HG03196 (cell line): ENCODE results near the gene CACNB2.

Source experiments
- ATAC-seq: cut with Tn5 transposase; IDR thresholded peaks from one replicate; pipeline ENCODE4 v1.9.1; 2021; ENCODE audit not compliant: unreplicated experiment

CACNB2 gene

GRCh38 chr10:18224626-18225445 is 84.6 kb downstream of the CACNB2 start:
- ATAC-seq: no peak

- no peak for ATAC-seq
These were observed 86.1 kb downstream of the CACNB2 start for GRCh38 chr10:18226336-18226735.

- ATAC-seq: no peak
These were observed 89.6 kb downstream of the CACNB2 start for GRCh38 chr10:18229826-18230225.

- no peak for ATAC-seq
These were observed 90.6 kb downstream of the CACNB2 start for GRCh38 chr10:18230794-18231193.

DNA sequence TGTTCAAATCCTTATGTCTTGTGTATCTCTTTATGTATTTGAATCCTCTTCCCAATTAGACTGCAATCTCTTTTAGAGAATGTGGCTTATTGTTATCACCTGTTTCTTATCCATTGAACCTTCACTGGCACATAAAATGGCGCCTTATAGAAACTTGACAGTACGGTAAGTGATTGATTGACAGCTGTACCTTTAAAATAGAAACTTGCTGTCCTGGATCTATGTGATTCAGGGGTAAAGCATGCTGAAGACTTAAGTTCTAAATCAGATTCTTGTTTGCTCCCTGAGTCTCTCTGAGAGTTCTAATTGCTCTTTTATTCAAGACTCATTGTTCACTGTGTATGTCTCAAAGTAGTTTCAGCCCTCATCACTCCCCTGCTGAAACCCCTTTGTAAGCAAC is 91.3 kb downstream of the CACNB2 start:
- ATAC-seq: no peak

GRCh38 chr10:18233775-18234174 is 93.6 kb downstream of the CACNB2 start:
- ATAC-seq: no peak

GRCh38 chr10:18235477-18235876 is 95.3 kb downstream of the CACNB2 start:
- no peak for ATAC-seq

- no peak for ATAC-seq
These were observed 96.5 kb downstream of the CACNB2 start for GRCh38 chr10:18236756-18237155.

DNA sequence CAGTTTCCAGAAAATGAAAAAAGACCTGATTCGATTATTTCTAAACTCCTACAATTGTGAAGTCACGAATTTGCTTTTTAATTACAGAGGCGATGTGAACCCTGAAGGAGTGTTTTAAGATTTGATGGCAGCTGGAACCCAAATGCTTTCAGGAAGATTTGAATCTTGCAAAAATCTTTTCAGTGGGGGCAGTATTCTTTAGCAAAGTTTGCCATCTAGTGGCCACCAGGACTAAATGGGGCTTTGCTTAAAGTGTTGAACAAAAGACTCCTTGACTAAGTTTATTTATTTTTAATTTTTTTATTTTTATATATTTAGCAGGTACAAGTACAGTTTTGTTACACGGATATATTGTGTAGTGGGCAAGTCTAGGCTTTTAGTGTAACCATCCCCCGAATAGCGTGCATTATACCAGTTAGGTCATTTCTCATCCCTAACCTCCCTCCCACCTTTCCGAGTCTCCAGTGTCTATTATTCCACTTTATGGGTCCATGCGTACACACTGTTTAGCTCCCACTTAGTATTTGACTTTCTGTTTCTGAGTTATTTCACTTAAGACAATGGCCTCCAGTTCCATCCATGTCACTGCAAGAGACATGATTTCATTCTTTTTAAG is 98.8 kb downstream of the CACNB2 start:
- ATAC-seq: no peak

DNA sequence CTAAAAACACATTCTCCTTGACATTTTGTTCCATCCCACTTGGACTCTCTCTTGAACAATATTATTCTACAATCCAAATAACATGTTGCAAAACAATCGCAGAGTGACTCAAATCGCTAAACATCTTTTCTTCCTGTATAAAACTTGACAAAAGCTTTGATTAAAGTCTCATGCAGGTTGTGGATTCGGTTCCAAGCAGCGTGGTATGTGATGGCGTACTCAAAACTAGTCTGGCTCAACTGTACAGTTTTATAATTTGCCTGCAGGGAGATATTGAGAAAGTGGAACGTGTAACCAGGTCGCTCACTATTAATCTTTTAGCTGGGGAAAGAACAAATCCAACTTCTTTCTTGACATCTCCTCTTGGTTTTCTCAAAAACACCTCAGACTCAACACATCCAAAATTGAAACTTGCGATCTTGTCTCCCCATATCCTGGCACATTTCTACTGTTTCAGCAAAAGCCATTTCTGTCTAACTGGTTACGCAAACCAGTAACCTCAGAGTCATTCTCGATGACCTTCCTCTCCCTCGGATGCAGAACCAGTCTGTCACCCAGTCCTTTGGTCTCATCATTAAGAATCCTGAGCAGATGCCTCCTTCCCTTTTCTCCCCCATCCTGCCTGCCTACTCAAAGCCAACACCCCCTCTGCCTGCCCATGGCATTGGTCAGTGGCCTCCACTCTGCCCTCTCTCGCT is 100.1 kb downstream of the CACNB2 start:
- no peak for ATAC-seq

DNA sequence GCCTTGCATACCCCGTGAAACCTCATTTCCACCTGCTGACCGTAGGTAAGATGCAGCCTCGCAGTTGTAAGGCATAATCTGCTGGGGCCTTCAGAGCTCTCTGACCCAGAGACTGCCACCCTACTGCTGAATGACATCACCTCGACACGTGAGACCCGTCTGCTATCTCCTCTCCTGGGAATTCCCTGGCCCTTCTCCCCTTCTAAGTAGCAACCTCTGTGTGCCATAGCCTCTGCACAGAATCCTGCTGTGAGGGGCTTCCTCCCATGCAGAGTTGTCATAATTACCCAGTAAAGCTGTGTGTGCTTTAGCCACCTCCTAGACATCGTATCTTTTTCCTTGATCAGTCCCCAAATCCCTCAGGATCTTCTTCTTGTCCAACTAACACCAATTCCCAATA is 106.7 kb downstream of the CACNB2 start:
- no peak for ATAC-seq

DNA sequence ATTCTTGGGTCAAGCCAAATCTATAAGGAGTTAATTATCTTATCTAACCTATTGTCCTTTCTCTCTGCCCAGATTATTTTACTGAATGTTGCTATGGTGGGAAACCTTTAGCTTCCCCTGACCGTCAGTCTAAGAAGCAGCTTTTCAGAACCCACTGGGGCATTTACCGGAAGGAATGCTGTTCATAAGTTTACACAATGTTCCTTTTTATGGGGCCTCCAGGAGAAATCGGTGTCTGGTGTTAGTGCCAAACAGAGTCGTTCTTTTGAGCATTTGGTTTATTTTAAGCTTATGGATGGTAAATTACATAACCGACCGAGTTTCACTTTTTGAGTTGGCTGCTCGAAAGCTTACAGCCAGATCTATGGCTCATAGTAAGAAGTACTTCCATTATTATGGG is 111.9 kb downstream of the CACNB2 start:
- ATAC-seq: no peak

GRCh38 chr10:18254086-18254485 is 113.9 kb downstream of the CACNB2 start:
- ATAC-seq: no peak

GRCh38 chr10:18254692-18255091 is 114.5 kb downstream of the CACNB2 start:
- no peak for ATAC-seq

GRCh38 chr10:18260310-18260922 is 120.2 kb downstream of the CACNB2 start:
- no peak for ATAC-seq

GRCh38 chr10:18261063-18261610 is 120.9 kb downstream of the CACNB2 start:
- ATAC-seq: no peak

GRCh38 chr10:18261768-18262231 is 121.6 kb downstream of the CACNB2 start:
- no peak for ATAC-seq

DNA sequence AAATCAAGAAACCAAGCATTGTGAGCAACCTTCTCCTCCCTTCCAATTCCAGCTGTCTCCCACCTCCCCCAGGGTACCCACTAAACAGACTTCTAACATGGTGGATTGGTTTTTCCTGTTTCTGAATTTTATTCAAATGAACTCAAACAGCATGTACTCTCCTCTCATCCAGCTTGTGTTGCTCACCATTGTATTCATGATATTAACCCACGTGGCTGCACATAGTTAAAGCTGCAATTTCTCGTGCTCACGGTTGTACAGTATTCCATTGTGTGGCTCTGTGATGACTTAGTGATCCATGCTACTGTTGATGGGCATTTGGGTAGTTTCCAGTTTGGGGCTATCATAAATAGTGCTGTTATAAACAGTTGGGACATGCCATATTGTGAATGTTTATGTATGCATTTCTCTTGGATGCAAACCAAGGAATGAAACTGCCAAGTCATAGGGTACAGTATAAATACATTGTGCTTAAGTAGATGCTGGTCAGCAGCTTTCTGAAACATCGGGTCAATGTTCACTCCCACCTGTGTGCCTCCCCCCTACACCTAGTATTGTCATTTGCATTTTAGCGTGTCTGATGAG is 124.3 kb downstream of the CACNB2 start:
- no peak for ATAC-seq

DNA sequence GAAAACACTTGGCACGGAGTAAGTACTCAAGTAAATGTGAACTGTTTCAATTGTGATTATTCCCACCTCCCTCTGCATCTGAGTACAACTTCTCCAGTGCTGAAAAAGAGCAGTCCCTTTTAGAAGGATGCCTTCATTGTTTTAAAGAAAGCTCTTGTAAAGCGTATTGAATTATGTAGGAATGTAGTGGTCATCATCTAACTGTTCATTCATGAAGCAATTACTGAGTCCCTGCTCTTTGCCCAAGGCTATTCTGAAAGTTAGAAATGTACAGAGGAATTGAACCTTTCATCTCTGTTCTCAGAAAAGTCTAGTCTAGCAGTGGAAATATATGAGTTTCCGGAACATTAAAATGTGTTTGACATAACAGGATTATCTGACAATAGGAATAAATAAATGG is 127.8 kb downstream of the CACNB2 start:
- ATAC-seq: no peak

DNA sequence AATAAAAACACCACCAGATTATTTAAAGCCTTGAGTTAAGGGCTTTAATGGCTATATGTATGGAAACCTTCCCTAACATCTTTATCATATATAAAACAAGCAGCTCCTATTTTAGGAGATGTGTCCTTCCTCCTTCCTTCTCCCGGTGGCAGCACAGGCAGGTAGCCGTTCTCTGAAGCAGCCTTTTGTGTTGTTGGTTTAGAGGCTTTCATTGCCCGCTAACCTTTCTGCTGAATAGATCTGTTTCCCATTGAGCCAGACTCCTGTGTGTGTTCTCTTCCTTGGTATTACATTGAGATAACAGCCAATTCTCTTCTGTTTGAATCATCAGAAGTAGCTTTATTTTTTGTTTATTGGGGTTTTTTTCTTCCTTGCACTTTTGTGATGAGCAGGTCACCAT is 131.3 kb downstream of the CACNB2 start:
- no peak for ATAC-seq

DNA sequence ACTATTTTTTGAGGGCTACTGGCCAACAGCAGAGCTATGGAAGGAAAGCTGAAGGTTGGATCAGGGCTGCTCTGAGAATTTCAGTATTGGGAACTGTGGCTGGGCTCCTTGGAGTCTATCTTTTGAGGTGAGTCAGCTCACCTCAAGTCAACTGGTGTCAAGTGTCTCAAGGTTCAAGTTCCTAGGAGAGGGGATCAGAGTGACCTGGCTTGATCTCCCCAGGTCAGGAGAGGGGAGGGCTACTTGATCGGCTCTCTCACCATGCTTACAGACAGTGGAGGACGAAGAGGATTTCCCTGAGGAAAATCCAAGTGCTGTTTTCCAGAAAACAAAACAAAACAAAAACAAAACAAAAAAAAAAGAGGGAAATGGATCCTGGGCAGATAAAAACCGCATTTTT is 132.8 kb downstream of the CACNB2 start:
- ATAC-seq: no peak
